H9 (cell line): ENCODE results near the gene ZNF132. TPM values are rescaled to one million over a fixed set of nuclear protein-coding genes. Genes with fewer than 3 reads are reported as not detected.

Experiments
- DNase-seq: peaks from one replicate; pipeline ENCODE4 v3.0.0-alpha.2; 2017
- H2AFZ ChIP-seq: one replicate; pipeline ENCODE4 v1.6.1; 2013; ENCODE audit warnings: mild to moderate bottlenecking, low read length, control low read depth, moderate library complexity
- H2AK5ac ChIP-seq: 2 replicates; pipeline ENCODE4 v1.6.1; 2013; ENCODE audit warnings: low read length, control low read depth, mixed read lengths; ENCODE audit not compliant: insufficient read length
- H2BK120ac ChIP-seq: one replicate; pipeline ENCODE4 v1.6.1; 2013; ENCODE audit warnings: low read depth, mild to moderate bottlenecking, low read length, control low read depth, inconsistent platforms; ENCODE audit not compliant: poor library complexity, severe bottlenecking
- H2BK12ac ChIP-seq: 2 replicates; pipeline ENCODE4 v1.6.1; 2013; ENCODE audit warnings: low read length, control low read depth, mixed read lengths, low read depth; ENCODE audit not compliant: insufficient read length
- H2BK15ac ChIP-seq: 2 replicates; pipeline ENCODE4 v1.6.1; 2013; ENCODE audit warnings: low read depth, low read length, control low read depth
- H2BK20ac ChIP-seq: one replicate; pipeline ENCODE4 v1.6.1; 2013; ENCODE audit warnings: low read depth, mild to moderate bottlenecking, low read length, control low read depth, inconsistent platforms; ENCODE audit not compliant: poor library complexity, severe bottlenecking
- H2BK5ac ChIP-seq: 2 replicates; pipeline ENCODE4 v1.6.1; 2013; ENCODE audit warnings: low read length, control low read depth, mixed read lengths; ENCODE audit not compliant: insufficient read length
- H3K14ac ChIP-seq: 2 replicates; pipeline ENCODE4 v1.6.1; 2013; ENCODE audit warnings: low read length, control low read depth; ENCODE audit not compliant: insufficient read depth
- H3K18ac ChIP-seq: 2 replicates; pipeline ENCODE4 v1.6.1; 2013; ENCODE audit warnings: low read depth, mild to moderate bottlenecking, mixed read lengths, low read length, control low read depth; ENCODE audit not compliant: insufficient read length
- H3K23ac ChIP-seq: 2 replicates; pipeline ENCODE4 v1.6.1; 2013; ENCODE audit warnings: low read length, control low read depth, mixed read lengths, low read depth; ENCODE audit not compliant: insufficient read length
- H3K23me2 ChIP-seq: 2 replicates; pipeline ENCODE4 v1.6.1; 2013; ENCODE audit warnings: low read depth, mild to moderate bottlenecking, mixed read lengths, low read length, control low read depth; ENCODE audit not compliant: insufficient read length, poor library complexity, severe bottlenecking
- H3K27ac ChIP-seq: 2 replicates; pipeline ENCODE4 v1.5.1; 2013; ENCODE audit warnings: low read length, control low read depth, mixed read lengths, low read depth; ENCODE audit not compliant: insufficient read length
- H3K27me3 ChIP-seq: 2 replicates; pipeline ENCODE4 v1.6.1; 2013; ENCODE audit warnings: low read length, control low read depth, inconsistent platforms; ENCODE audit not compliant: insufficient read depth
- H3K4ac ChIP-seq: 2 replicates; pipeline ENCODE4 v1.6.1; 2013; ENCODE audit warnings: low read depth, mild to moderate bottlenecking, control low read depth, inconsistent platforms, low read length, moderate library complexity
- H3K4me1 ChIP-seq: 2 replicates; pipeline ENCODE4 v1.6.1; 2013; ENCODE audit warnings: low read length, control low read depth, inconsistent platforms; ENCODE audit not compliant: insufficient read depth
- H3K4me2 ChIP-seq: 2 replicates; pipeline ENCODE4 v1.6.1; 2013; ENCODE audit warnings: low read length, control low read depth, mixed read lengths; ENCODE audit not compliant: insufficient read length, insufficient read depth
- H3K56ac ChIP-seq: 2 replicates; pipeline ENCODE4 v1.6.1; 2013; ENCODE audit warnings: low read depth, mild to moderate bottlenecking, mixed read lengths, low read length, control low read depth; ENCODE audit not compliant: insufficient read length
- H3K79me1 ChIP-seq: 2 replicates; pipeline ENCODE4 v1.6.1; 2013; ENCODE audit warnings: low read depth, mild to moderate bottlenecking, moderate library complexity, low read length, control low read depth, inconsistent platforms; ENCODE audit not compliant: insufficient read depth, poor library complexity, severe bottlenecking
- H3K79me2 ChIP-seq: 2 replicates; pipeline ENCODE4 v1.6.1; 2013; ENCODE audit warnings: low read length, control low read depth, inconsistent platforms; ENCODE audit not compliant: insufficient read depth
- H3K9ac ChIP-seq: 2 replicates; pipeline ENCODE4 v1.6.1; 2013; ENCODE audit warnings: low read length, control low read depth, mixed read lengths; ENCODE audit not compliant: insufficient read length; ENCODE audit errors: extremely low read depth
- H3K9me3 ChIP-seq: one replicate; pipeline ENCODE4 v1.6.1; 2013; ENCODE audit warnings: low read depth, low read length, inconsistent platforms; ENCODE audit not compliant: control insufficient read depth
- H3T11ph ChIP-seq: one replicate; pipeline ENCODE4 v1.6.1; 2013; ENCODE audit warnings: mild to moderate bottlenecking, low read length, control low read depth, inconsistent platforms
- H4K20me1 ChIP-seq: one replicate; pipeline ENCODE4 v1.6.1; 2013; ENCODE audit not compliant: control insufficient read depth, insufficient read length, insufficient read depth
- H4K5ac ChIP-seq: 2 replicates; pipeline ENCODE4 v1.6.1; 2013; ENCODE audit warnings: low read depth, mild to moderate bottlenecking, mixed read lengths, low read length, control low read depth; ENCODE audit not compliant: insufficient read length
- H4K8ac ChIP-seq: replicated peaks from 2 replicates; pipeline ENCODE4 v1.6.1; 2013; ENCODE audit warnings: low read length, control low read depth, mixed read lengths, low read depth; ENCODE audit not compliant: insufficient read length
- H4K91ac ChIP-seq: 2 replicates; pipeline ENCODE4 v1.6.1; 2013; ENCODE audit warnings: low read depth, mild to moderate bottlenecking, moderate library complexity, mixed read lengths, low read length, control low read depth; ENCODE audit not compliant: insufficient read length
- H3K27ac Mint-ChIP-seq, 3 experiments: 2 replicates in 2 of 3; 3 replicates in 1 of 3; pipeline ENCODE4 v1.8.0; 2020 to 2021; ENCODE audit warnings: mixed read lengths in 3 of 3, mild to moderate bottlenecking in 1 of 3, moderate library complexity in 1 of 3
- H3K27me3 Mint-ChIP-seq: 2 replicates; pipeline ENCODE4 v1.8.0; 2021; ENCODE audit warnings: low read depth, mild to moderate bottlenecking, moderate library complexity, mixed read lengths
- H3K36me3 Mint-ChIP-seq, 3 experiments: 2 replicates in 2 of 3; 3 replicates in 1 of 3; pipeline ENCODE4 v1.8.0; 2020 to 2021; ENCODE audit warnings: low read depth in 3 of 3, mixed read lengths in 3 of 3; ENCODE audit not compliant: insufficient read depth in 1 of 3
- H3K4me1 Mint-ChIP-seq, 2 experiments: 2 replicates each; pipeline ENCODE4 v1.8.0; 2020; ENCODE audit warnings: mixed read lengths in 2 of 2
- H3K4me3 Mint-ChIP-seq, 2 experiments: 2 replicates in 1 of 2; 3 replicates in 1 of 2; pipeline ENCODE4 v1.8.0; 2020 to 2021; ENCODE audit warnings: mild to moderate bottlenecking in 2 of 2, mixed read lengths in 2 of 2, moderate library complexity in 1 of 2
- H3K9me3 Mint-ChIP-seq, 2 experiments: 2 replicates in 1 of 2; 3 replicates in 1 of 2; pipeline ENCODE4 v1.8.0; 2020; ENCODE audit warnings: mild to moderate bottlenecking in 2 of 2, mixed read lengths in 2 of 2, moderate library complexity in 1 of 2
- CTCF ChIP-seq: fragments of 200-600 bp; sonication (generic); conservative IDR thresholded peaks from 3 replicates; pipeline ENCODE4 v1.8.0; 2021; ENCODE audit warnings: antibody characterized with exemption, mild to moderate bottlenecking
- WGBS: extraction: QIAGEN DNeasy Blood & Tissue Kit; methylation state at CpG from one replicate; pipeline ENCODE4 v1.1.7; 2013; ENCODE audit warnings: missing lambda C conversion rate, low lambda C conversion rate, mixed read lengths; ENCODE audit not compliant: insufficient read length; ENCODE audit errors: extremely low coverage; 5-methylcytosine and 5-hydroxymethylcytosine counted together
- total RNA-seq: library from RNA; stranded (reverse); gene quantifications from 2 replicates; pipeline ENCODE4 v1.2.1, GENCODE V29; 2021

Gene ZNF132
- total RNA-seq, 1 experiment from 2014 or later = 0.24 TPM

- H3K27ac Mint-ChIP-seq = peak overlapping the region in 1 of 3 experiments; percentile 79; a peak in 4 of 7 replicates
- WGBS = no CpG with 5 or more reads among the region's 26 CpGs
- no peak overlapping the region for H2AFZ ChIP-seq
- no peak overlapping the region for H2BK20ac ChIP-seq
- H3K79me2 ChIP-seq = peaks cover 2% of the 10 kb centered on the region; the same call in 1 of the 2 replicates
- H3K4me1 ChIP-seq = peaks cover under 1% of the 10 kb centered on the region; the same call in 1 of the 2 replicates
- H2BK15ac ChIP-seq = no peak overlapping the region
- H4K5ac ChIP-seq = no peak overlapping the region
- no peak overlapping the region for H3T11ph ChIP-seq
- H3K23ac ChIP-seq = no peak overlapping the region
- H3K9ac ChIP-seq = no peak overlapping the region
- TF ChIP-seq CTCF = no peak
- peaks cover 3% of the 10 kb centered on the region for H3K79me1 ChIP-seq
- H2BK5ac ChIP-seq = no peak overlapping the region
- peaks cover 9% of the 10 kb centered on the region for H3K27me3 Mint-ChIP-seq
- no peak overlapping the region for H3K56ac ChIP-seq
- peaks cover 17 to 23% of the 10 kb centered on the region in 2 experiments for H3K4me1 Mint-ChIP-seq
- no peak overlapping the region for H2BK12ac ChIP-seq
- peak; percentile 22 for DNase-seq
- no peak overlapping the region for H4K91ac ChIP-seq
- peaks cover 52 to 63% (median 59%) of the 10 kb centered on the region in 3 experiments for H3K36me3 Mint-ChIP-seq
- H3K23me2 ChIP-seq = peaks cover 7% of the 10 kb centered on the region
- H3K4me2 ChIP-seq = no peak overlapping the region
- no peak overlapping the region for H3K4ac ChIP-seq
- peaks cover 5% of the 10 kb centered on the region for H4K20me1 ChIP-seq
- 0 out of 5 replicates have a peak overlapping the region, but pooled peaks of 1 of the 2 experiments have one; percentile 12 for H3K4me3 Mint-ChIP-seq
- no peaks in the 10 kb centered on the region for H3K9me3 Mint-ChIP-seq
- H3K18ac ChIP-seq = no peak overlapping the region
- no peak overlapping the region for H4K8ac ChIP-seq
- no peak overlapping the region for H2AK5ac ChIP-seq
- no peak overlapping the region for H3K27ac ChIP-seq
- H3K14ac ChIP-seq = no peak overlapping the region
- no peak overlapping the region for H2BK120ac ChIP-seq
- H3K9me3 ChIP-seq = no peaks in the 10 kb centered on the region
- H3K27me3 ChIP-seq = no peaks in the 10 kb centered on the region; the same call in 1 of the 2 replicates
These were observed 46.8 kb downstream of the ZNF132 start for GRCh38 chr19:58392945-58393724.
